ENCODE results near the gene HOMEZ.
A peak's percentile ranks its signal among the peaks of the same experiment; 100 is the strongest.
"Not testable (repeated sequence)": the region's sequence is repeated elsewhere in the genome, so short reads cannot be mapped to it uniquely, and the experiment has no call there.

HOMEZ gene

DNA sequence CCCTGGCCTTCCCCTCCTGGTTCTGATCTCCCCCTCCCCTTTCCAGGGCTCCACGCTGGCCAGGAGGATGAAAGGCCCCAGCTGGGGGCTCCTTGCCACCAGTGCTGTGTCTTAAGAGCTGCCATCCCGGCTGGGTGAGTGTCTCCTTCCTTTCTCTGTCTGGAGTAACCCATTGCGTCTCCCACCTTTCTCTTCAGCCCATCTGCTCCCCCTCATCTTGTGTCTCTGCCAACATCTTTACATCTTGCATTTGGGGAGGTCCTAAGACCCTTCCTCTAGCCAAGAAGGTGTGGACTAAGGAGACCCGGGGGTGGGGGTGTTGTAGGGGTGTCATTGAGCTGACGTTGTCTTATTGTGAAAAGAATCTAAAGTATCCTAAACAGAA is 21.2 kb upstream of the HOMEZ start:
- no peak for DNase-seq

GRCh38 chr14:23306412-23307145 is 20.6 kb upstream of the HOMEZ start, which contains the start of gene BCL2L2:
BCL2L2 (plus strand) TSS chr14:23306833; CDS start chr14:23307768, 935 bp downstream.
- peak; percentile 83 for DNase-seq

GRCh38 chr14:23302290-23303225 is 16.6 kb upstream of the HOMEZ start, which contains the start of gene PPP1R3E:
PPP1R3E (minus strand) TSS chr14:23302859; CDS start chr14:23302576, 283 bp downstream.
- peak; percentile 64 for DNase-seq

DNA sequence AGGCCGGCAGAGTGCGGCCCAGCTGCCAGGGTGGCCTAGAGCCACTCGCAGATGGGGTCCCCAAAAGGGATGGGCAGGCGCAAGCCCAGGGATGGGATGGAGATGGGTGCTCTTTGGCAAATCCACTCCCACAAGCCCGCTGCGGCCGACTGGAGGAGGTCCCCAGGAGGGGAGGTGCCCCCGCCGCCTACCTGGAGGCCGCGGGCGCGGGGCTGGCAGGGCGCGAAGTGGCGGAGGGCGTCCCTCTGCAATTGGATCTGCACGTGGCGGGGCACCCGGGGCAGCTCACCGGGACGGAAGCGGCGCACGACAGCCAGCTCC is 16.0 kb upstream of the HOMEZ start:
- DNase-seq = no peak

- peak; percentile 97 for DNase-seq
These were observed 15.5 kb upstream of the HOMEZ start for GRCh38 chr14:23301288-23301968.

GRCh38 chr14:23300687-23301223 is 14.8 kb upstream of the HOMEZ start:
- peak; percentile 22 for DNase-seq

DNA sequence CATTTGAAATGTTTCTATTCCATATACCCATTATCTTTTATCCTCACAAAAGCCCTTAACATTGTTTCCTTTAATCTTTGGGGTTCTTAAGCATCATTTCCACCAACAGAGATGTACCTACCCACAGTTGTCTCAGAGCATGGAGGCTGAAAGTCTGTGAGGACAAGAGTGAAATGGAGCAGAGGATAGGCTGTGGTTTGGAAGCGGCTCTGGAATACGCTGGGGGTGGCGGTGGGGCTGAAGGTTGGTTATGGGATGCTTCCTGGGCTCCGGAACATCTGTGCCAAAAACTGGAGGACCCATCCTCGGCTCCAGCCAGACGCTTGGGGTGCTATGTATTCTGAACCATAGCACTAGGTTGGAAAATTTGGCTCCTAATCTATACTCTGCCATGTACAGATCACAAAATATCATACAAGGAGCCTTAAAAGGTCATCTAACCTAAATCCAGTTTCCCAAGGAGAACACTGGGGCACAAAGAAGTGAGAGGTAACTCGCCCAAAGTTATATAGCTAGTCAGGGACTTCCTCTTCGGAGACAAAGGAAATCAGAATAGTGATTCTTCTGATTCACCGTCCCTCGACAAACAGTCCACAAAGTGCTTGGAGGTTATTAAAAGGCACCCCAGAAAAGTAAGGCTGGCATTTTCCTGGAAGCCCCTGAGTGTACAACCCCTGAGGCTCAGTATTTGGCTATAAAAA is 14.2 kb upstream of the HOMEZ start:
- DNase-seq = no peak

DNA sequence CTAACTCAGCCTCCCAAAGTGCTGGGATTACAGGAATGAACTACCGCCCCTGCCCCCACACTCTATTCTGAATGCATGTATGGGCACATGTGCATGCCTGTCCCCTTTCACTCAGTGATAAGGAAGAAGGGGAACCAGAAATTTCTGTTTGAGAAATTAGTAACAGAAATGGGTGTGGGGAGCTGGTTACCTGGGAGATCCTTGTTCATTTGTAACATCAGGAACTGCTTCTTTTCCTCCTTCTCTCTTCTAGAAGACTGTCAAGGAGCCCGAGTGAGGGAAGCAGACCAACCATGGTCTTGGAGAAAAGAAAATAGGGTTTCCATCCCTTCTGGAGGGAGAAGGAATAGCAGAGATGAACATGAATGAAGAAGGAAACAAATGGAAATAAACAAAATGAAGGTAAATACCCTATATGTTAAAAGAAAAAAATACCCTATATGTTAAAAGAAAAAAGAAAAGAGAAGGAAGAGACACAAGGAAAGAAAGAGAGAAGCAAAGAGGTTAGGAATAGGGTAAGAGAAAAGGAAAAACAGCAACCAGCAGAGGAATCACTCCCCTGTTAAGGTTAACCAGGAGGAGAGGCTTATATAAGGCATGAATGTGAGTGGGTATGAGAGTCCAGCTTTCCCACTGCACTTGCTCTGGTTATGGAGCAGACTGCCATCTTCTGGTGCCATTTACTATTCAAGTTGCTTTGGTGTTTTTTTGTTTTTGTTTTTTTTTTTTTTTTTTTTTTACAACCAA is 13.5 kb upstream of the HOMEZ start:
- no peak for DNase-seq

- DNase-seq = no peak
These were observed 11.8 kb upstream of the HOMEZ start for GRCh38 chr14:23297611-23298277.

GRCh38 chr14:23297096-23297495 is 11.2 kb upstream of the HOMEZ start:
- no peak for DNase-seq

DNA sequence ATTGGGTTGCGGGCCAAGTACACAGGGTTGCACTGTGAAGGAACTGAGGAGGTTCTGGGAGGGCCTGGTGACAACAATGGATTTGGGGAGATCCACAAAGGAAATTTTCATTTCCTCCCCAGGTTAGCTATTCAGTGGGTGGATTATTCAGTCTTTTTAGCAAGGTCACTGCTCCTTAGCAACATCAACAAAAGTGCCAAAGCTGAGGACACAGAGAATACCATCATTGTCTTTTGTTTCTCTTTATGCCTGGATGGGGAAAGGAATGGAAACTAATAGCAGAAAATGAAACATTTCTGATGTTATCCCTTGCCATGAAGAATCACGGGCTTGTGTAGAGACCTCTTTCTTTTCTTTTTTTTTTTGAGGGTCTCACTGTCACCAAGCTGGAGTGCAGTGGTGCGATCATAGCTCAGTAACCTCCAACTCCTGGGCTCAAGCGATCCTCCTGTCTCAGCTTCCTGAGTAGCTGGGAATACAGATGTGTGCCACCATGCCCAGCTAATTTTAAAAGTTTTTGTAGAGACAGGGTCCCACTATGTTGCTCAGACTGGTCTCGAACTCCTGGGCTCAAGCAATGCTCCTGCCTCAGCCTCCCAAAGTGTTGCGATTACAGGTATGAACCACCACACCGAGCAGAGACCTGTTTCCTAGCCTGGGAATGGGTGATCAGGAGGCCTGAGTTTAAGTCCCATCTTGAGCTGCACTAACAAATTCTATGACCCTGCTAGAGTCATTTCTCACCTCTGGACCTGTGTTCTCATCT is 10.3 kb upstream of the HOMEZ start:
- DNase-seq = no peak

- DNase-seq = peak; percentile 59
These were observed 9.0 kb upstream of the HOMEZ start for GRCh38 chr14:23294734-23295561.

GRCh38 chr14:23286902-23287479 is 1.1 kb upstream of the HOMEZ start:
- no peak for DNase-seq

DNA sequence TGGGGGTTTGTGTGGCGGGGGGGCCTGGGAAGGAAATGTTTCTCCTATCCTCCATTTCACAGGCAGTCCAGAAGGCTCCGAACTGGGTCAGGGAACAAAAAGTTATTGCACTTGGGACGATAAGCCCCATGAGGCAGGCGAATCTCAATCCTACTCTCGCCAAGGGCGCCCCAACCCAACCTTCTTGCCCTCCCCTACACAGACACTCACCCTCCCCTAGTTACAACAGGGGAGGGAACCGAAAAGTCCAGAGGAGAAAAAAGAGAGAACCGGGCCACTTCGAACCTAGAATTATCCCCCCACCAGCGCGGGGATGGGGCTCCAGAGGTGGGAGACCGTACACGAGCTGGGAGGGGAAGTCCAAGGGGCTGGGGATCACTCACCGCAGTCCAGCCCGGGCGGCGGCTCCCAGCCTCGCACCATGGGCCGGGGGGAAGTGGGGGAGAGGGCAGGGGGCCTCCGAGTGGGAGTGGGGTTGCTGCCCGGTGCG is 357 bp downstream of the HOMEZ start:
- DNase-seq = no peak

- no peak for DNase-seq
These were observed 1.0 kb downstream of the HOMEZ start for GRCh38 chr14:23284654-23285529.

DNA sequence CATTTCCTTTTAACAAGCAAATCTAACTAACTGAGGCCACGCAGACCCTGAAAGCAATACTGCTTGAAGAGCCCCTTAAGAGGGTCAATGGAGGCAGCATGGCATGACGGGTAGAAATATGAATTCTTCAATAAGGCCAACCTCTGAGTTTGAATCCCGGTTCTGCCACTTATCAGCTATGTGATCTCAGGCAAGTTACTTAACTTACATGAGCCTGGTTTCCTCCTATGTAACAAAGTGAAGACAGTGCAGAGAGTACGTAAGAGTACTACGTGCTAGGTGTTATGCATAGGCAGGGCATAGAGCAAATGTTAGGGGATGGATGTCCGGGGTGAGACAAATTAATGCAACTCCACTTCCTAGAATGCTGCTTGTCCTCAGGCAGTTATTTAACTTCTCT is 4.7 kb downstream of the HOMEZ start:
- DNase-seq = no peak

DNA sequence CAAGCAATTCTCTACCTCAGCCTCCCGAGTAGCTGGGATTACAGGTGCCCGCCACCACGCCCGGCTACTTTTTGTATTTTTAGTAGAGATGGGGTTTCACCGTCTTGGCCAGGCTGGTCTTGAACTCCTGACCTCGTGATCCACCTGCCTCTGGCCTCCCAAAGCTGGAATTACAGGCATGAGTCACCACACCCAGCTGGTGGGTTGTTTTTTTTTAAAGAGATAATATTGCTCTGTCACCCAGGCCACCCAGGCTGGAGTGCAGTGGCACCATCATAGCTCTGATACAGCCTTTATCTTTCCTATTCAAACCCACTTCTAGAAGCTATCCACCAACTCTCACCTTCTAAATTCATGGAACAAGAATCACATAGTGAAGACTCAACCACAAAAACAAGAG is 8.0 kb downstream of the HOMEZ start:
- not testable (repeated sequence) for DNase-seq

DNA sequence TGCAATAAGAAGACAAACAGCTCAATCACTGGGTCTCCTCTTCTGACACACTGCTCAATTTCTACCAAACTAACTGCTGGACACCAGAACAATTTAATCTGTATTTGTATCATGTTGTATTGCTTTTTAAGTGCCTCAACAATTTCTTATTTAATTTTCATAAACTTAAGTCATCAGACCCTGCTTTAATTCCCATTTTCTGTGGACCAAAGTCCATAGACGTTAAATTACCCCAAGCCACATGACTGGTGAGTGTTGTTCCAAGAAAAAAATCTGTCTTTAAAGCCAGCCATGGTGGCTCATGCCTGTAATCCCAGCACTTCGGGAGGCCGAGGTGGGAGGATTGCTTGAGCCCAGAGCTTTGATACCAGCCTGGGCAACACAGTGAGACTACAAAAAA is 8.7 kb downstream of the HOMEZ start:
- no peak for DNase-seq

Measured in NCI-H1105 treated with DMSO at 0.1 percent for 48 hours (cell line).